ENCODE measurements around the gene CYP11A1.

The CYP11A1 gene

DNA sequence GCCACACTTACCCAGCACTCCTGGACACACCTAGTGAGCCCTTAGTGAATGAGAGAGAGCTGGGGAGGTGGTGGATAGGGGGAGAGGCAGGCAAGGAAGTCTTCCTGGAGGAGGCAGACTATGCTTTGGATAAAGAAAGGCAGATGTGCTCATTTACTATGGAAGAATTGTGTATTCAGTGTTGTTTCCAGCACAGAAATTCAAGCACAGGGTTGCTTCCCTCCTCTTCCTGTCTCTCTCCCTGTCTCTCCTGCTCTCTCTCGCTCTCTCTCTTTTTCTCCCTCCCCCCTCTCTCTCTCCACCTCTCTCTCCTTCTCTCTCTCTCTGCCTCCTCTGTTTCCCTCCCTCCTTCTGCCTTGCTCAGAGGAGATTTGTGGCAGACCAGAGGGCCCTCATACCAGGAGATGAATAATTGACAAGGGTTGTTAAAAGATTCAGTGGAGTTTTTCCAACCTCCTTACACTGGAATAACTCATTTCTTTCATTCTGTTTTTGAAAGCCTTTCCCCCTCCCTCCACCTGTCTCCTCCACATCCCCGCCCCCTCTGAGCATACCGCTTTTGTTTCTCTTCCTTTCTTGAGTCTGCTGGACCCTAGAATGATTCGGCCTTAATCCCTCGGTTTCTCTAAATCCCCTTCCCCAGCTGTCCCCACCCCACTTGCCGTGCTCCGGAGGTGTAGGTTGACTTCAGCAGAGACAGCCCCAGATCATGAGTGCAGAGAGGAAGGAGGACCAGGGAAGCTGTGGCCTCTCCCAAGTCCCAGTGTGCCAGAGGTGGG lies 65.7 kb downstream of the CYP11A1 start:
- DNase-seq (ENCODE audit: low read depth), result no peak

DNA sequence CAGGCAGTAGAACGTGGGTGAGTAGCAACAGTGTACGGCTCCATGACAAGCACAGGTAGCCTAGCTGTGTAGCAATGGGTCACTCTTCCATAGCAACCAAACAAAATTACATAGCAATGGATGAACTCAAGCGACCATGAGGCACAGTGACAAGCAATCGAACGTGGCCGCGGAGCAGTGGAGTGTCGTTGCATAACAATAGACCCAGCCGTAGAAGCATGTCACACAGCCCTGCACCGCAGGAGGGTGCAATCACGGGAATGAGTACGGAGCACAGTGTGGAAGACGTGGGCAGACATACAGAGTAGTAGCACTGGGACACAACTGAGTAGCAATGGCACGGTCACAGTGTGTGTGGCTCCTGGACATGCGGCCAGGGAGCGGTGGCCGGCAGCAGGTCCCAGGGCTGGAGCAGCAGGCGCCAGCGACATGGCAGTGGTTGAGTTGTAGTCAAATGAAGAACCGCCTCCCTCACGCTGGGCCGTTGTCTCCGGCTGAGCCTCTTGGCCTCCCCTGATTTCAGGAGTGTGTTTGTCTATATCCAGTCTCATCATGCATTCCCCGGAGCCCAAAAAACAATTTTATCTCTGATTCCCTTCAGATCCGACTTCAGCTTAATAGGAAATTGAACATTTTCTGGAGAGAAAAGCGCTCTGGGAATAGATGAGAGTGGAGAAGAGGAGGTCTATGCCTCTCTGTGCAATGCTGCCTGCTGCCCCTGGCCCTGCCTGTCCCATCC lies 67.2 kb downstream of the CYP11A1 start:
- no peak for DNase-seq (ENCODE audit: low read depth)

DNA sequence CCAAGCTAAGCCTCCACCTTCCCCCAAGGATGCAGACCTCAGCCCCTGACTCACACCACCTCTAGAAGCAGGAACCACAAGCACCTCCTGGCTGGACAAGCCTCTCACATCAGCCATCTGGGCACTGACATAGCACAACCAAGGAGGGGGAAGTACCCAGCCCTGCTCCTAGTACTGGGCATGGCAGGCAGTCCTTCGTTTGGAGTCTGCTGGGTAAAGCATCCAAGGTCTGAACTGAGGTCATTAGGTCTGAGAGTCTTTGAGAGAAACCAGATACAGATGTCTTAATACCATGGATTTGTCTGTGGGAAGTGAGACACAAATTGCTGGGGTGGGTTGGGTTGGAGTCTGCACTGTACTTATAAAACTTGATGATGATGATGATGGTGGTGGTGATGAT lies 69.6 kb downstream of the CYP11A1 start:
- DNase-seq (ENCODE audit: low read depth), result no peak

DNA sequence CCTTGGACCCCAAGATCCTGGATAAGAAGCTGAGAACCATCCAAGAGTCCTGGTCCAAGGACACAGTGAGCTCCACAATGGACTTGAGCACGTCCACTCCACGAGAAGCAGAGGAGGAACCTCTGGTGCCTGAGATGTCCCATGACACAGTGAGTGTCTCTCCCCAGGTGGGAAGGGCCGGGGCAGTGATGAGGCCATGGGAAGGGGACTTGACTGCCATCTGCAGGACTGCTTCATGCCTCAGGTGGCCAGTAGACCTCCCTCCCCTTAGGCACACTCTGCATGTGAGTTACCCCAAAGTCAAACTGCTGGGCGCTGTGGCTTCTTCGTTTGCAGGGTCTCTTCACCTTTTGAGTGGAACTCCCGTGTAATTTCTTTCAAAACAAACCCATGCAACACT lies 71.6 kb downstream of the CYP11A1 start:
- DNase-seq (ENCODE audit: low read depth), result no peak

DNA sequence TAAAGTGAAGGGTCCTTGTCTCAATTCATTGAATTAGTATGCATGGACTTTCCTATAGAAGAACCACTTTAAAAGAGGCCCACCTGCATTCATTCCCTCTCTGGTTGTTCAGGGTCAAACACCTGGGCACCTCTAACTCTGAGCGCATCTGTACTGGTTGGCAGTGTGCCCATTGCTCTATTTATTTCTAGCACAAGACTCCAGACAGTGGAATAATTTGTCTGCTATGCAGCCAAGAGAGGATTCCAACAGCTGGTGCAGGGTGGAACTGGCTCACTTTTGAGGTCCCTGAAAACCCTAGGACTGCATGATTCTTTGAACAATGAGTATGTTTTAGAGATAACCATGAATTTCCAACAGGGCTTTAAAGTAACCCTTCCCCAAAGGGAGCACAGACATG lies 73.4 kb downstream of the CYP11A1 start:
- no peak for DNase-seq (ENCODE audit: low read depth)

DNA sequence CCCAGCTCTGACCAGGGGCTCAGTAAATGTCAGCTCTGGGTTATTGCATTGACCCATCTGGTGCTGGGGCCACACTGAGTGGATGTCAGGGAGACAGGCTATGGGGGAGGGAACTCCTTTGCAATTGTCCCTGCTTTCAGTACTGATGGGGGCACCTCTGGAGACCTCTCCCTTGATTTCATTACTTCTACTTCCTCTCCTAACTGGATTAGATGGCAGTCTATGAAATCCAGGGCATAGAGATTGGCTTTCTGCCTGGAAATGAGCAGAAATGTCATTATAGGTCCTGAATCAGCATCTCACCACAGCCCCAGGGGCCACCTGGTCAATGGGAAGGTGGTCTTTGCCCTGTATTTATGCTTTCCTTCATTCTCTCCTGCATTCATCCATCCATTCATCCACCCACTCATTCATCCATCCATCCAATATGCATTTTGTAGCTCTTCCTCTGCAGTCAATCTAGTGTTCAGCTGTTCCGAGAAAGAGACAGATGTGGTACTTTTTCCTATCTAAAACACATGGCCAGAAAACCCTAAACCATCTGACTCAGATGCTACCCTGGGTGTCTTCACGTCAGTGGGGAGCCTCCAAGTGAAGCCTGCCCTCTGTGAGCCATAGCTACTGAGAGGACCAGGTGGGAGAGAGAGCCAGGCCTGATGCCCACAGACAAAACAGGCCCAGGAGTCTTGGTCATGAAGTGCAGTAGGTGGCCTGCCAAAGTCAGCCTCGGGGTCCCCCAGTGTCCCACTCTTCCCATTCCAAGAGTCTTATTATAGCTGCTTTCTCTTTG lies 74.2 kb downstream of the CYP11A1 start:
- DNase-seq (ENCODE audit: low read depth), result no peak

DNA sequence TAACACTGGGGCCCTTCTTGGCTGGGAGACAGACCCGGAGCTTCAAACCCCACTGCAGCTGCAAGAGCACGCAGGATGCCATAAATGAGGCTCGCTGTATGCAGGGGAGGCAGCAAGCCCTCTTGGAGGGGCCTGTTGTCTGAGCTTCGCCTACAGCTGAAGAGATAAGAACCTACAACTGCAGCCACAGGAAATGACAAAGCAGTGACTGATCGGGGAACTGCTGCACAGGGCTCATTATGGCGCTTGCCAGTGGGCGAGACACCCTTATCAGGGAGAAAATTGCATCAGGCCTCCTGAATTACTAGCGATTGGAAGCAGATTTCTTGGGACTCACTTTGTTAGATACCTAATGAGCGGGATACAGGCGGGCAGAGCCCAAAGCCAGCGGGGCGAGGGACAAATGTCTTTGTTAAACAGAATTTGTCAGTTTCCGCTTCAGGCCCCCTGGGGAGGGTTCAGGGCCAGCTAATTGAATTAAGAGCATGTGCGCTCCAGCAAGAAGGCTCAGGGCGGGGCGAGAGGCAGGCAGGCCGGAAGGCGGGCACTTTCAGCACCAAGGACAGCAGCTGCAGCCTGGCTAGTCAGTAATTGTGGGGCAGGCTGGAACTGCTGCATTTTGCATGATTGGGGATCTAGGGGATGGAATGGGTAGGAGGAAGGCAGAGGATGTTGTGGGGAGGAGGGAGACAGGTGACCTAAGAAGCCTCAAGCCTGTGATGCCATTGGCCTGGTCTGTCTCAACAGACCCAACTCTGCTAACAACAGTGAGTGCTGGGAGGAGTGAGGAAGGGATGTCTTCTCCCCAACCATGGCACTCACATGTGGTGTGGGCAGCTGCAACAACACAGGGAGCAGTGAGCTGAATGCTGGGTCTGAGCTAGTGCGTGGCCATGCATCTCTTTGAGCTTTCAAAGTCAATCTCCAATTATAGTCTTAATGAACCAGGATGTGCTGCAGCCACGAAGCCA lies 76.1 kb downstream of the CYP11A1 start:
- DNase-seq (ENCODE audit: low read depth), result peak; percentile 45

DNA sequence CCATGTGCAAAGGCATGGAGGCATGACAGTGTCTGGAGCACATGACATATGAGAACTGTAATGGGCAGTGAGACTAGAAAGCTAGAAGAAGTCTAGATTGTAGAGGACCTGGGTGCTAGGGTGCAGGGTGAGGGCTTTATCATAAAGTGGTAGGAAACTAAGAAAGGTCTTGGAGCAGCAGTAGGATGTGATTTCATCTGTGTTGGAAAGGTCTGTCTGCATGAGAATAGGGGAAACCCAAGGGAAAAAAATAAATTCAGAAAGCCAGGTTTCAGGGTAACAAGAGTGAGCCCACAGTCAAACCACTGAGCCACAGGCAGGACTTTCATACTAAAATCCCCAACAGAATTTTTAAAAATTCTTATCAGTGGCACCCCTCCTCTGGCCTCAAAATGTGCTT lies 76.8 kb downstream of the CYP11A1 start:
- DNase-seq (ENCODE audit: low read depth), result no peak

DNA sequence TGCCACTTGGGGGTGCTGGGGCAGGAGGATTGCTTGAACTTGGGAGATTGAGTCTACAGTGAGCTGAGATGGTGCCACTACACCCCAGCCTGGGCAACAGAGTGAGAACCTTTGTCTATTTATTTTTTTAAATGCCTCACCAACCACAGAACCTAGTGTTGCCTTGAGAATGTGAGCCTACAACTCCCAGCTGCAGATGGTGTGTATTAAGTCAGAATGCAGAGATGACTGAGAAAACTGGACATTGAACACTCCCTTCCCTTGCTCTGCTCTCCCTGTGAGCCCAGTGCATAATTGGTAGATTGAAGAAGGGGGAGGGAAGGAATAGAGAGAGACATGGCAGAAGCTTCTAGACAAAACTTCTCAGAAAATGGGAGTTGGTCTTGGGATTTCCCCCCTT lies 77.8 kb downstream of the CYP11A1 start:
- no peak for DNase-seq (ENCODE audit: low read depth)

Measured in T follicular helper cell (primary cell).